A549 treated with DMSO at 1 μM for 4 hours (cell line): ENCODE results near the gene PRG3. TPM values are rescaled to one million over a fixed set of nuclear protein-coding genes. Genes with fewer than 3 reads are reported as not detected.

Experiments used
- total RNA-seq: library from RNA; stranded (reverse); fragments of 200-300 nt; extraction: Qiagen RNA extraction; gene quantifications from 5 replicates; pipeline ENCODE4 v1.2.3, GENCODE V29; 2022; ENCODE audit warnings: low read depth

Gene PRG3
- not detected in 5 replicates for total RNA-seq

GRCh38 chr11:57380975-57381374 lies at the start of gene PRG3:
PRG3 (minus strand) TSS chr11:57381150; CDS start chr11:57380708, 442 bp downstream.

GRCh38 chr11:57426929-57427726 lies 46.2 kb upstream of the PRG3 start, which contains the start of gene SLC43A3:
SLC43A3 (minus strand) TSS chr11:57427121; CDS start chr11:57426172, 949 bp downstream.

GRCh38 chr11:57390535-57390934 lies 9.6 kb upstream of the PRG3 start, which contains the start of gene PRG2:
PRG2 (minus strand) TSS chr11:57390650; CDS start chr11:57389944, 706 bp downstream.

GRCh38 chr11:57338142-57338541 lies 42.8 kb downstream of the PRG3 start, which contains the start of gene P2RX3:
P2RX3 (plus strand) TSS chr11:57338352; CDS start chr11:57338551, 199 bp downstream.

GRCh38 chr11:57335343-57336110 lies 45.4 kb downstream of the PRG3 start, which contains the start of gene SSRP1:
SSRP1 (minus strand) TSS chr11:57335892; CDS start chr11:57335121, 771 bp downstream.

Other genes starting within 250 kb of the PRG3 start
- 0.02 TPM in 1 of 5 replicates, not detected in the others for gene LRRC55, start 199.2 kb downstream of the PRG3 start, total RNA-seq
- gene APLNR, start 143.9 kb downstream of the PRG3 start, total RNA-seq, result 0.06 to 0.20 TPM (median 0.11 TPM) in 5 replicates
- 76.9 to 95.8 TPM (median 85.7 TPM) in 5 replicates for gene TNKS1BP1, start 56.2 kb downstream of the PRG3 start, total RNA-seq
- 227 to 261 TPM (median 240 TPM) in 5 replicates for gene SSRP1, start 45.3 kb downstream of the PRG3 start, total RNA-seq
- 0.09 to 0.40 TPM (median 0.21 TPM) in 5 replicates for gene P2RX3, start 42.8 kb downstream of the PRG3 start, total RNA-seq
- not detected in 5 replicates for gene PRG2, start 9.5 kb upstream of the PRG3 start, total RNA-seq
- 0.44 to 0.86 TPM (median 0.61 TPM) in 5 replicates for gene SLC43A3, start 46.0 kb upstream of the PRG3 start, total RNA-seq
- 75.3 to 131 TPM (median 110 TPM) in 5 replicates for gene RTN4RL2, start 79.4 kb upstream of the PRG3 start, total RNA-seq
- 2.6 to 3.9 TPM (median 3.3 TPM) in 5 replicates for gene SLC43A1, start 134.6 kb upstream of the PRG3 start, total RNA-seq
- gene TIMM10, start 149.6 kb upstream of the PRG3 start, total RNA-seq, result 154 to 181 TPM (median 169 TPM) in 5 replicates
- gene SMTNL1, start 156.4 kb upstream of the PRG3 start, total RNA-seq, result not detected in 5 replicates
- gene UBE2L6, start 186.5 kb upstream of the PRG3 start, total RNA-seq, result 25.8 to 32.3 TPM (median 27.7 TPM) in 5 replicates
- 0.29 to 0.55 TPM (median 0.46 TPM) in 5 replicates for gene SERPING1, start 216.5 kb upstream of the PRG3 start, total RNA-seq